NCI-H2029 (cell line): ENCODE measurements around the gene TNP1.

Source experiments
- DNase-seq: peaks from one replicate; lab custom pipeline; 2025; lab: John Stamatoyannopoulos, UW

The TNP1 gene, protein sequence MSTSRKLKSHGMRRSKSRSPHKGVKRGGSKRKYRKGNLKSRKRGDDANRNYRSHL

DNA sequence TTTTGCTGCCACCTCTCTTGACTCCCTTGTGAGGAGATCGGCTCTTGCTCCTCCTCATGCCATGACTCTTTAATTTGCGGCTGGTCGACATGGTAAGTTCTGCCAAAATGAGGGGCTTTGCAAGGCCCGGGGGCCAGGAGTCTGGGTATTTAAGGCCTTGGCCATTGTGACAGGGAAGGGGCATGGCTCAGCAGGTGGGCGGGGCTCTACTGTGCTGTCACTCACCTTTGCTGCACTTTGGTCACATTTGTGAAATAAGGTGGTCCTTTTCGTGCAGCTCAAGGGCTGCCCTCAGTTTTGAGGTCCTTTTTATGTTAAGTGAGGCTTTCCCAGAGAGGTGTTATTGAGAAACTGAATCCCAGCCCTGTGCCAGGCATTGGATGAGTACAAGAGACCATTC lies at the start of gene TNP1:
TNP1 (minus strand) TSS at position 121 of the 400 bp plus-strand sequence; CDS start at position 91, 30 bp downstream.
- DNase-seq, result no peak

DNA sequence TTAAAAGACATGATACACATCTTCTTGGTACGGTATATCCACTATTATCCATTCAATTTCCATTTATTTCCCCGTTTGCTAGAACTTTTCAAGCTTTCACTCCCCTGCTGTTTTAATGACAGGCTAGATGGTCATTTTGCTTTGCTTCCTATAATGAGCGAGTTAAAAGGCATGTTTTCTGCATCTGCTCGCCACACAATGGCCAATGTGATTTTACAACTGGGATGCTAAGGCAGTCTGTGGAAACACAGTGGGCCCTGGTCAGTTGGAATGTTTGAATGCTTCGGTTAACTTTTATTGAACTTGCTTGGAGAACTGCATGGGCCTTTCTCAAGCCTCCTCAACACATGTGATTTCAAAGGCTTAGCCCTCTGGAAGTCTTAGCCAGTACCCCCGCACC lies 48.4 kb upstream of the TNP1 start:
- DNase-seq, result no peak

DNA sequence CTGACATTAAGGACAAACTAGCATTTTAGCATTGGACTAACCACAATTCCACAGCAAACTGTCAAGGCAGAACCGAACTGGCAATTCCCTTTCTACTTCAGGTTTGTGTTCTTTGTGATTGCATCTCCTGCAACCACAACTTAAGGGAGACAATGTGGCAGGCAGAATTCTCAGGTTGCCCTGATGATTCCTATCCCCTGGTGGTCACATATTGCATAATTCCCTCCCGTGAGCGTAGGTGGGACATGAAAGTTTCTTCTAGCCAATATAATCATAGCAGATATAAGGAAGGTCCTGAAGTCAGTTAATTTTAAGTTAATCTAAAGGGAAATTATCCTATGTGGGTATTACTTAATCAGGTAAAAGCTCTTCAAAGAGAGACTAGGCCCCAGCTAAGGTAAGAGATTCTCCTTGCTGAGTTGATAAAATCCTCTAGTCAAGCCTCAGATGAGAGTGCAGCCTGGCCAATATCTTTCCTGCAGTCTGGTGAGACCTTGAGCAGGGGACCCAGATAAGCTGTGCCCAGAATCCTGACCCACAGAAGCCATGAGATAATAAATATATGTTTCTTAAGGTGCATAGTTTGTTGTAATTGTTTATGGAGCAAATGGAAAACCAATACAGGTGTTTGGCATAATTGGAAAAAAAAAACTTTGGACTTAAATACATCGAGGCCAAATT lies 45.9 kb upstream of the TNP1 start:
- no peak for DNase-seq

- DNase-seq, result no peak
Observed at GRCh38 chr2:216904974-216905373, 45.1 kb upstream of the TNP1 start.

GRCh38 chr2:216904554-216904953 lies 44.7 kb upstream of the TNP1 start:
- DNase-seq, result no peak

GRCh38 chr2:216903470-216903869 lies 43.6 kb upstream of the TNP1 start:
- DNase-seq, result no peak

DNA sequence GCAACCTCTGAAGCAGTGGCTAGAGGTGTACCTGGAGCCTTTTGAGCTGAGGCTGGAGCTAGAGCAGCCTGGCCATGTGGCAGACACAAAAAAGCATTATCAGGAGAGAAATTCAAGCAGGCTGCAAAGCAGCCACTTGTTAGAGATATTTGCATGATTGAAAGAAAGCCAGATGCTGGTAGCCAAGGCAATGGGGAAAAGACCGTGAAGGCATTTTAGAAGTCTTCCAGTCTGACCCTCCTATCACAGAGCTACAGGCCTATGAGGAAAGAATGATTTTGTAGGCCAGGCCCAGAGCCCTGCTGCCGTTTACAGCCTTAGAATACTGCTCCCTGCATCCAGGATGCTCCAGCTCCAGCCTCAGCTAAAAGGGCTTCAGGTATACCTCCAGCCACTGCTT lies 41.4 kb upstream of the TNP1 start:
- DNase-seq, result no peak

- DNase-seq, result no peak
Observed at GRCh38 chr2:216900406-216900805, 40.5 kb upstream of the TNP1 start.

DNA sequence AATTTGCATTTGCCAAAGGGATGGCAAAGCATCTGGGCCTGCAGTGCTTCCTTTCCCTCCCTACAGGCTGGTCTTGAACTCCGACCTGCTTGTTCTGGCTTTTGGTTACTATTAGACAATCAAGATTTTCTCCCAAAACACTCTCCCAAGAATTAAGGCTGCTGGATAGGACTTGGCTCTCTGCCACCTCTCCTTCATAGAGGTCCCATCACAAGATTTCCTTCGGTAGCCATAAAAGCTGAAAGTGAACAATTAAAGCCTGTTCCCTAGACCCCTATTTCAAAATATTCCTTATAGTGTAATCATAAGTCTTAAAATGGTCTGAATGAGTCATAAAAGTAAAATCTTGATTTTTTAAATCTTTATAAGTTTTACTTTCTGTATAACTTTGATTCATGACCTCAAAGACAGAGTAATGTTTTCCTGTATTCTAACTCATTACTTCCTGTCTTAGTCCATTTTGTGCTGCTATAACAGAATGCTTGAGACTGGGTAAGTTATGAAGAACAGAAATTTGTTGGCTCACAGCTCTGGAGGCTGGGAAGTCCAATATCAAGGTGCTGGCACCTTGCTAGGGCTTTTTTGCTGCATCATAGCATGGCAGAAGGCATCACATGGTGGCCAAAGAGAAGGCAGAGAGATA lies 37.8 kb upstream of the TNP1 start:
- DNase-seq, result no peak

- DNase-seq, result no peak
Observed at GRCh38 chr2:216890138-216890537, 30.3 kb upstream of the TNP1 start.

- no peak for DNase-seq
Observed at GRCh38 chr2:216888887-216889622, 29.2 kb upstream of the TNP1 start.

DNA sequence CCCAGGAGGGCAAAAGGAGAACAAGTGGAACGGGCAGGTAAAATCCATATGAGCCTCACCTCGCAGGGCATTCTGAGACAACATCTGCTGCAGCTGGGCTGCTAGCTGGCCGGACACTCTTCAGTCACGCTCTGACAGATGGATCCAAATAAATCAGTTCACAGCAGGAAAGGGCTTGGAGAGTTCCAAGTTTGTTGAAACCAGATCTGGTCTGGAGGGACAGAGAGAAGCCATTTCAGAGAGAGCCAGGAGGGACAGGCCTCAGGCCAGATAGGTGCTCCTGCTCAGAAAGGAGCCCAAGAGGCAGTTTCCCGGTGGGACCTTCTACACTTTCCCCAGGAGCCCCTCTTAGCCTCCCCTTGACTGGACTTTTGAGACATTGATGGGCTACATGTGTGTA lies 28.2 kb upstream of the TNP1 start:
- no peak for DNase-seq

GRCh38 chr2:216887138-216887537 lies 27.3 kb upstream of the TNP1 start:
- DNase-seq, result no peak

- no peak for DNase-seq
Observed at GRCh38 chr2:216885117-216885553, 25.3 kb upstream of the TNP1 start.

- DNase-seq, result no peak
Observed at GRCh38 chr2:216884347-216884746, 24.5 kb upstream of the TNP1 start.

GRCh38 chr2:216882876-216883275 lies 23.0 kb upstream of the TNP1 start:
- no peak for DNase-seq

DNA sequence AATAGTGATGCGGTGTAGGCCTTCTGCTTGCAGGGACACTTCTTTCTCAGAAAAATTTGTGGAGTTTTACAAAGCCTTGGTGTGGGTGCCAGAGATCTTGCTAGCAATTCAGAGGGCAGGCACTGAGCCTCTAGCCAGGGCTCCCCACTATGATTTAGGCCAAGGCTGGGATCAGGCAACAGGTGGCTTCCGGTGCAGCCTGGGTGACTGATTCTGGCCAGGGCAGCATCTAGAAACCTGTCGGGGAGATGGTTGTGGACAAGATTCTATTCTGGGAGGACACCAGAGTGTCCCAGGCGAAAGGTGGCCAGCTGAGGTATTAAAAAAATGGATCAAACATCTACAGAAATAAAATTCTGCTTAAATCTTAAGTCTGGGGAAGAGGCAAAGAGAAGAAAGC lies 21.5 kb upstream of the TNP1 start:
- no peak for DNase-seq

DNA sequence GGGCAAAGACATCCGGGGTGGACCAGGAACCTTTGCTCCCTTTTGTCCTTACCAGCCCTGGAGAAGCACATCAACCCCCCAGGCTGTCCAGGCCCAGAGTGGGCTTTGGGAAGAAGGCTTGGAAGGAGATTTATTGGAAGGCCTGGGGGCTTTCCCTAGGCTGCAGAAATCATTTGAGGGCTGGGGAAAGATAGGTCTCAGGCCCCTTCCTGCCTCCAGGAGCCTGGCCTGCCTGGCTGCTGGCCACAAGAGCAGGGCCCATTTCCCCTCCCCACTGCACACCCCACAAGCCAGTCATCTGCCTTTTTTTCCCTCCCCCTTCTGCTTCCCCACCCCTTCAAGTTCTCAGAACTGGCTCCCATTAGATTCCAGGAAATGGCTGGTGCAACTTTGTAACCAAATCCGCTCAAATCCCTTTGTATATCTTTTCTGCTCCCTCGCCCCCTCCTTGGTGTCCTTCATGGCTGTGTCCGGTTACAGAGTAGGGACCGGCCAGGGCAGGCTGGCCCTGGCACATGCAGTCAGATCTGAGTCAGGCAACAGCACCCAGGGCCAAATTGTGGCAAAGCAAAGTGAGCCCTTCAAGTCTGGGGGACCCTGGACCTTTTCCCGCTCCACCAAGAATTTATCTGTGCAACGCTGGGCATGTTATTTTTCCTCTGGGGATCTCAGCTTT lies 20.8 kb upstream of the TNP1 start:
- peak; percentile 59 for DNase-seq

GRCh38 chr2:216879727-216880508 lies 20.1 kb upstream of the TNP1 start:
- DNase-seq, result no peak

- DNase-seq, result no peak
Observed at GRCh38 chr2:216878072-216878471, 18.2 kb upstream of the TNP1 start.

DNA sequence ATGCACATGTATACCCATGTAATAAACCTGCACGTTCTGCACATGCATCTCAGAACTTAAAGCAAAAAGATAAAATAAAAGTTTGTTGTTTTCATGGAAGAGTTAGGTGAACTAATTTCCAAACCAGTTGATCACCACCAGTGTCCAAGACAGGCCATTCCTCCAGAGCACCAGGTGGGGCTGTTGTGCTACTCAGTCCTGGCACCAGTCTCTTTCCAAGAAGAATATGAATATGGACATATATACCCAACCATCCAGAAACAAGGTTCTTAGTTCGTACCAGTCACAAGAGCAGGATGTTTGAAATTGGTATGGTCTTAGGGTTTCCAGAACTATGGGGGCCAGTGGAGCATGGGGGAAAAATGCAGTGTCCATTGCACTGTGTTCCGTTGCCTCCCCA lies 17.2 kb upstream of the TNP1 start:
- no peak for DNase-seq

DNA sequence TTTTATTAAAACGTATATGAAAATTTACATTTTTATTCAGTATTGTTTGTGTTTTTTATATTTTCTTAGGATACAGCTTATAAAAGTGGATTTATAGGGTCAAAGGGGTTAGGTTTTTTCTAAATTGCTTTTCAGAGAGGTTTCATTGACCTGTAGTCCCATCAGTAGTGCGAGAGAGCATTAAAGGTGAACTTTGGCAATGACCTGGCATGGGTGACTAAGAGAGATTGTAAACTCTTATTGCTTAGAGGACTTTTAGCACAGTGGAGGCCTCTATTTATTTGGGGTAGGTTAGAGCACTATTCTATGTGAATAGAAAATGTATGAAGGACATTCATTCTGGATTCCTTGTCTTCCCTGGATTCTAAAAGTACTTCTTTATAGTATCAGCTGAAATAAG lies 16.0 kb upstream of the TNP1 start:
- no peak for DNase-seq
